NCI-H2227 treated with DMSO at 0.1 percent for 48 hours (cell line): ENCODE measurements around the gene THSD7B.
"Not testable (repeated sequence)": the region's sequence is repeated elsewhere in the genome, so short reads cannot be mapped to it uniquely, and the experiment has no call there.

Experiments
- DNase-seq: peaks from one replicate; lab custom pipeline; 2025; lab: John Stamatoyannopoulos, UW

Gene THSD7B

DNA sequence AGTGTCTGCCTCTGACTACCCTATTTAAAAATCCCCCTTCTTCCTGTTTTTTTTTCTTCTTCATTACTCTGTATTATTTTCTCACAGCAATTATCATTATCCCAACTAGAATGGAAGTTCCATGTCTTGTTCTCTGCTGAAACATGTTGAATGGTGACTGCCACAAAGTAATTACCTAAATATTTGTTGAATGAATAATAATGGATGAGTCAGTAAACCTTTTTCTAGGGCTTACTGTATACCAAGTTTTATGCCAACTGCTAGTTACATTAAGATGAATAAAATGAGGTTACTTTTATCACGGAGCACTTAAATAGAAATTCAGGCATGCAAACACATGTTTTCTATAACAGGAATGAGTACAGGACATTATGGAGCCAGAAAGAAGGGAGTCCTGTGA, 490.6 kb downstream of the THSD7B start:
- no peak for DNase-seq

DNA sequence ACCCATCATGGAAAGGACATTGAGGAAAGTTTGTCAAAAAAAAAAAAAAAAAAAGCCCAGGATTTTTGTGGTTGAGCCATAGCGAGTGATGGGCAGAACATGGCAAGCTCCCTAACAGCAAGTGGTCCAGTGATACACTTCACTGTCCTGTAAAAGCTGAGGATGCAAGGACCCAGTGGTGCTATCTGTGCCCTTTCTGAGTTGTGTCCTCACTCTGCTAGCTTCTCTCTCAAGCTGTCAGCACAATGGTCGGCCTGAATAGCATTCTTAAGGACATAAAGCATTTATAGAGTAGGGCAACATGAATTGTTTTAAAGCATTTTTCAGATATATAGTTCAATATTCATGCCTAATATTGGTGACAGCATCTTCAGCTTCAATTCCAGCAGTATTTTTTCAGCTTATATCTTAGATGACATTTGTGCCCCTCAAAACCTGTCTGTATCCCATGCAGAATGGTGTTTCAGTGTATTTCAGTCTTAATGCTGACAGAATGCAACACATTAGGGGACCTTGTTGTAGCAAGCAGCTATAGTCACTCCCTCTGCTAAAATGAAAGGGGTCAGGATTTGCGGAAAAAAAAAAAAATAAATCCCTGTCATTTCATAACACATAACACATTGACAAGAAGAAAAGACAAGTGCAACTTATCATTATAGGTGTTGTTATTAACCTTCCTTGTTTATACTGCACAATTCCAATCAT, 496.7 kb downstream of the THSD7B start:
- no peak for DNase-seq

DNA sequence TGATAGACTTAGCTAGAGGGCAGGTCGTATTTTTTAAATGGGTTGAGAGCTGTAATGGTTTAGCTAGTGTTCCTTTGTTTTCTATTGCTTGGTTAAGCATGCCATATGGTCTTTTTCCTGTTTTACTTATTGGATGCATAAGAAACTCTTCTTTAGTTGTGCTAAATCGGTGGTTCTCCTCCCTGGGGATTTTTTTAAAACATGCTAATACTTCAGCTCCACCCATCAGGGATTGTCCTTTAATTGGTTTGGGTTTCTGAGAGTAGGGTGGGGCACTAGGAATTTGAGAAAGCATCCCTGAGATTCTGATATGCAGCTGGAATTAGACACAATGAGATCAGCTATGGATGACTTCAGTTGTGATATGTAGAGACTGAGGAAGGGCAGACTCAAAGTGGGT, 497.2 kb downstream of the THSD7B start:
- DNase-seq, result peak; percentile 66

DNA sequence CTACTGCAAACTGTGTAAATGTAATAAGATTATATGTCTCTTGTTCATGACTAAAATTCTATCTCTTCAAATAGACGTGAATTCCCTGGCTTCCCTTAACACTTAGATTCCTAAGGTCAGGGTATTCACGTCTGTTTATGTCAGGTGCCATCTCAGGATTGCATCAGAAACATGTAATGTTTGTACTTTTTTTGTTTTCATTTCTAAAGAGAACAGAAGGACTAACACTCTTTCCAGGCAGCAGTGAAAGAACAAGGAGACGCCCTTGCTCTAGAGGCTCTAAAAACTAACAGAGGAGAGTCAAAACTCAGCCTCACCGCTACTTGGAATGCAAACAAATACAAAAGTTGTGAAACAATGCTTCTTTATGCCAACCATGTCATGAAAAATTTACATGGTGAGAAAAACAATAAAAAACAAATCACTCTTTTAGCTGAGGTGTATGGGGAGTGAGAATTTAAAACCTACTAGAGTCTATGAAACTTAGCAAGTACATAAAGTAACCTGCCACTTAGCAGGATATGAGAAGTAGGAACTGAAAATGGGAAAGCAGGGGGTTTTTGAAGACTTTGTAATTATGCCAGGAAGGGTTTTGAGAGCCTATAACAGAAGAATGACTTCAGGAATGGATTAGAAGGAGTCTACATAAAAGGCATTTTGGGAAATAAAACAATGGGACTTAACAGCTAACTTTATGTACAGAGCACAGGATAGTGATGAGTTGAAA, 522.7 kb downstream of the THSD7B start:
- DNase-seq, result no peak

DNA sequence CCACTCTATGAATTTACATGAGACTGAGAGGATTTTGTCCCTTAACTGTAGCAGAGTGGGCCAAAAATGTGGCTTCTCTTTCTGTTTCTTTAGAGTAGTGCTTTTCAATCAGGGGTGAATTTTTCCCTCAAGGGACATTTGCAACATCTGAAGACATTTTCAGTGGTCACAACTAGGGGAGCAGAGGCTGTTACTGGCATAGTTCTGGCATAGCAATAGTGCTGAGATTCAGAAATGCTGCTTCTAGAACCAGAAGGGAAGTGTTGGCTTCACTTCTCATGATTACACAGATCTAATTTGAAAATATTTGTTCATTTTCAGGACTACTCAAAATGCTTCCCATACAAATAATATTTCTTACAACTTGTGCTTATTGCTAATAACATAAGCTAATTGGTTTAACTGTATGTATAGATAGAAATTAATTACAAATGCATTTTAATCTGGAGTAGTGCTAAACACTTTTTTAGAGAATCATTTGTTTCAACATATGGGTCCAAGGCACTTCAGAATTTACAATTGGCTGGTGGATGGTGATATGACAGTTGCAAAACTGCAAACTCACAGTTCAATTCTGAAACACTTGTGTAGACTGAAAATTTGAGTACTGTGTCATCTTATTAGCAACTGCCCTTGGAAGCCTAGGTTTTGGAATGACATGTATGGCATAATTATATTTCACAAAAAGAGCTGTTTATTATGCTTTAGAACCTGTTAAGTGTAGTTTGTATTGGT, 526.7 kb downstream of the THSD7B start:
- DNase-seq, result no peak

DNA sequence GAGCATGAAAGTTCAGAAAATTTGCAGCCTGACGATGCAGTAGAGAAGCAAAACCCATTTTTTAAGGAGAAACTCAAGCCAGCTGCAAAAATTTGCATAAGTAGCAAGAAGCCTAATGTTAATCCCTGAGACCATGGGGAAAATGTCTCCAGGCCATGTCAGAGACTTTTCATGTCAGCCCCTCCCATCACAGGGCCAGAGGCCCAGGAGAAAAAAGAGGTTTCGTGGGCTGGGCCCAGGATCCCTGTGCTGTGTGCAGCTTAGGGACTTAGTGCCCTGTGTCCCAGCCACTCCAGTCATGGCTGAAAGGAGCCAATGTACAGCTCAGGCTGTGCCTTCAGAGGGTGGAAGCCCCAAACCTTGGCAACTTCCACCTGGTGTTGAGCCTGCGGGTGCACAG, 533.0 kb downstream of the THSD7B start:
- no peak for DNase-seq

DNA sequence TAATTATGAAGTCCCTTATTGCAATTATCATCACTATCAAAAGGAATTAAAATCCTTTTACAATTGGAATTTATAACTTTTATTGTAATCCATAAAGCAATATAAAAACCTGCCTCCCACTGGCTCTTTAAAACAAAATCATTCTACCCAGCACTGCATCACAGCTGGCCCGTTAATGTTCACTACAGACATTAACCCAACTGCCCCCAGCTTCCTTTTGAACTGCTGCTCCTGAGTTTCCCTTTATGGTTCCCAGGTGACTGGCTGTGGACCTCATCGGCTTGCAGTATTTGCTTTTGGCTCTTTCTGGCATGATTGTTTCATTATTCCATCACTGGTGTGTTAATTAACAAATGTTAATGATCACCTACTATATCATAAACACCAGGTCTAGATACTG, 535.6 kb downstream of the THSD7B start:
- DNase-seq, result no peak

DNA sequence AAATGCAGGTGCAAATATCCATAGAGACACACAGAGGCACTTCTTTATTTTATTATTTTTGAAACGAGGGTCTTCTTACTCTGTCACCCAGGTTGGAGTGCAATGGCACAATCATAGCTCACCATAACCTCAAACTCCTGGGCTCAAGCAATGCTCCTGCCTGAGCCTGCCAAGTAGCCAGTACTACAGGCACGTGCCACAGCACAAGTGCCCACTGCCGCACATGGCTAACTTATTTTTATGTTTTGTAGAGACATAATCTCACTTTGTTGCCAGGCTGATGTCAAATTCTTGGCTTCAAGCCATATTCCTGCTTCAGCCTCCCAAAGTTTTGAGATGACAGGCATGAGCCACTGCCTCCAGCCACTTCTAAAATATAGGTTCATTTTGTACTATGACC, 537.6 kb downstream of the THSD7B start:
- DNase-seq, result no peak

DNA sequence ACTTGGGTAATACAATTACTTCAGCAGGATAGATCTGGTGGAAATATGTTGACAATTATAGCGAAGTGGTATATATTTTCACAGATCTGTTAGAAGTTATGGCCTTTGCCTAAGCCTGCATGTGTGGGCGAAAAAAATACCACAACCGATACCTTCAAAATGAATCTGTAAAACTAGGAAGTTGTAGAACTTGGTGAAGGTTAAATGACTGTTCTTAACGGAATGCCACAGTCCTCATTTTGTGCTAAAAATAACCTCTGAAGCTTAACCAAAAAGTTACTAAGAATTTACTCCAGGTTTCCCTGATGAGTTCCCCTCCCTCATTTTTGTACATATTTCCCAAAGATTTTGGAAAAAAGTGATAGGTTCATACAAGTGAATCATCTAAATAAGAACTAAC, 550.7 kb downstream of the THSD7B start:
- no peak for DNase-seq

DNA sequence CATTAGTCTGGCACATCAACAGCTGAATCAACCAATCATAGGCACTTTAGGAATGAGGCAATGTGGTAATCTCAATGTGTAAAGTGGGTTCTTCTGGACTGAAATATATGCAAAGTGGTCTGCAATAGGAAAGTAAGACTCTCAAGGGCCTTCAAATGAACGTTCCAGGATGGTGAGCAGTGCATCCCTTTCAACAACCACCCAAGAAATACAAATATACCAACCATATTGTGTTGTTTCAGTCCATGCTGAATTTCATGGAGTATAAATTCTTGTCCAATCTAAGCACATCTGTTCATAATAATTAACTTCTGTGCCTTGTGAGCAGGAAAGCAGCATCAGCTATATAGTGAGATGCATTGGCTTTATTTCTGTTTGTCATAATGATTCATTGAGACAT, 556.2 kb downstream of the THSD7B start:
- no peak for DNase-seq

DNA sequence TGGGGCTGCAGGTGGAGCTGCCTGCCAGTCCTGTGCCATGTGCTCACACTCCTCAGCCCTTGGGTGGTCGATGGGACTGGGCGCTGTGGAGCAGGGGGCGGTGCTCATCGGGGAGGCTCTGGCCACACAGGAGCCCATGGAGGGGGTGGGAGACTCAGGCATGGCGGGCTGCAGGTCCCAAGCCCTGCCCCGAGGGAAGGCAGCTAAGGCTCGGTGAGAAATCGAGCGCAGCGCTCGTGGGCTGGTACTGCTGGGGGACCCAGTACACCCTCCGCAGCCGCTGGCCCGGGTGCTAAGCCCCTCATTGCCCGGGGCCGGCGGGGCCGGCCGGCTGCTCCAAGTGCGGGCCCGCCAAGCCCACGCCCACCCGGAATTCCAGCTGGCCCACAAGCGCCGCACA, 566.2 kb downstream of the THSD7B start:
- not testable (repeated sequence) for DNase-seq

DNA sequence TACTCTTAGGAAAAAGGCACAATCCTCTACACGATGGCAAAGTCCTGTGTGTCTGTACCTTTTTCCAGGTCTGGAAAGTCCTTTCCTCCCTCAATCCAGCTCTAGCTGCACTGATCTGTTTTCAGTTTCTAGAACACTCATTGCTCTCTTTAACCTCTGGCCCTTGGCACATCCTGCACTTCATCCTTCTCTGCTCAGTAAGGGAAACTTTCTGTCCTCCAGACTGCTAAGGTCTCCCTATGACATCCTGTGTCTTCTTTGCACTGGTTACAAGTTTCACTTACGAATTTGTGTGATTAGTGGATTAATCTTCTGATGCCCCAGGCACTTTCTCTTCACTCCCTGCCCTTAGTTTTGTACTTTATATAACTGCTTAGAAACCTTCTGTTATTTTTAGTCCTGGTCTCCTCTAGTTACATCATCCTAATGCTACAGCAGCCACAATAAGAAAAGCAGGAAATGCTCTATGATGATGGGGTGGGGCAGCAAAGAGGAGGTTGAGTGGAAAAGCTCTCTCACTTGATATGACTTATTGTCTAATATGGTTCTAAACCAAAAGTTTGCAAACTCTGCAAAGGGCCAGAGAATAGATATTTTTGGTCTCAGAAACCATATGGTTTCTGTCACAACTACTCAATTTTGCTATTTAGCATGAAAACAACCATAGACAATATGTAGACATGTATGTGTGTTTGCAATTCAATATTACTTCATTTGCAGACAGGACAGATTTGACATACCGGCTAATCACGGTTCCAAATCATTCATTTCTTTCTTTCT, 568.2 kb downstream of the THSD7B start:
- DNase-seq, result no peak

DNA sequence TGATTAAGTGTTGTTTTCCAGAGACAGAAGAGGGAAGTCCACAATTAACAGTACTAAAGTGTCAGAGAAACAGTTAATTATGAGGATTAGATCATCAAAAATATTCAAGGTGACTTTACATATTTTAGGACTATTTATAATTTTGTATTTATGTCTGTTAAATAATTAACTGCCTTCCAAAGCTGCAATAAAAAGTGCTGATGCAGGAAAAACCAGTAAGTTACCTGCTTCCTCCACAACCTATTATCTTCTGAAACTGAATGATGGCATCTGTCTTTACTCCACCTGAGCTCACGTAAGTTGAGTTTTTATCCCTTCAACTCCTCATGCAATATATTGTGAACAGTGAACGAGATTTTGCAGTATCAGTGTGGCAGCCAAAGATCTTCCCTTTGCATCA, 570.7 kb downstream of the THSD7B start:
- DNase-seq, result no peak

DNA sequence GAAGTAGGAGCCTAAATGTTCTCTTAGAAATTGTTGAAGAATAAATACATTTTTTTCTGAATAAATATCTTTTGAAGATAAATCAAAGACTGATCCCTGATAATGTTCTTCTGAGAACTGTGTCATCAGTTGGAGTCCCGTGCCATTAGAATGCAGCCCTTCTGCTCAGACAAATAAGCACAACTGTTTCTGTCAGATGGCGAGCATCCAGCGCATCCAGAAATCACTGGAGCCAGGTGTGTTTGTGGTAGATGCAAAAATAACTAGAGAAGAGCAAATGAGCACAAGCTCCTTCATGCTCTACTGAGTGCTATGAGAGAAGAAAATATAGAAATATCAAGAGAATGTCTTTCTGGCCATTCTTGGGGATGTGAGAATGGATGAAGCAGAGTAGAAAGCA, 573.7 kb downstream of the THSD7B start:
- DNase-seq, result no peak

DNA sequence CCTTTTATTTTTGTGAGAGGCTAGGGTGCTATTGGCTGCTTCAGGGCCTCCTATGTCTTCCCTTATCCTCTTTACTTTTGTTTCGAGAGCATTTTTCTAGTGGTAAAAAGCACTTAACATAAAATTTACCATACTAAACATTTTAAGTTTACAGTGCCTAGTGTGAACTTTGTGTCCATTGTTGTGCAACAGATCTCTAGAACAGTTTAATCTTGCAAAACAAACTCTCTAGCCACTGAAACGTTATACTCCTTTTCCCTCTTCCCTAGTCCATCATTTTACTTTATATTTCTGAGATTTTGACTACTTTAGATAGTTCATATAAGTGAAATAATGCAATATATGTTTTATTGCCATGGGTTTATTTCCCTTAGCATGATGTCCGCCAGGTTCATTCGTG, 580.6 kb downstream of the THSD7B start:
- no peak for DNase-seq

DNA sequence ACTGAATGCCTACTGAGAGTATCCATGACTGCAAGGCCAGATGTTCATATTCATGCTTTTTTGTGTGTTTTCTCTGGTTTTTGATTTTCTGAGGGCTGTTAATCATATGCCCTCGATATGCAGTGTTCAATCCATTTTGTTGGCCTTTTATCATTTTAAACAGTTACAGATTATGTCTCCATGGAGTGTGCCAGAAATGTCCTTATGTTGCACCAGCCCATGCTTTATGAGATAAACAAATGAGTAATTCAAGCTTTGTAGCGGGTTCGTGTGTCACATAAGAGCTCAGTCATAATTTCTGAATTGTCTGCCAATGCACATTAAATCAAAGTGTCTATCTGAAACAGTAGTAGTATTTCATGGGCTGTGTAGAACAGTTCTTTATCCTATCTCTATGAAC, 583.0 kb downstream of the THSD7B start:
- no peak for DNase-seq

DNA sequence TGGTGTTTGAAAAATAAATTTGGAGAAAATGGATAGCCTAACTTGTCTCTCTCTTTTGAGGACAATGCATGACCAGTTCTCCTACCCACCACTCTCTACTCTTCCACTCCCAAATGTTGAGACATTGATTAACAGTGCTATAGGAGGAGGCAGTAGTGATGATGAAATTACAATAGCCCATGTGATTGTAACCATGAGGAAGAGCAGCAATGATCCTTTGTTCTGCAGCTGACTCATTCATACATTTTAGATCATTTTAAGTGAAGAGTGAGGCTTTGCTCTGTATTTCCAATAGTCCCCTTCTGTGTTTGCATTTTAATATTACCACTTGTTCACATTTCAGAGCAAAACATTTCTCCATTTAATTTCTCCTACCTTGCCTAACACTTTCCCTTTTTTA, 592.3 kb downstream of the THSD7B start:
- no peak for DNase-seq

DNA sequence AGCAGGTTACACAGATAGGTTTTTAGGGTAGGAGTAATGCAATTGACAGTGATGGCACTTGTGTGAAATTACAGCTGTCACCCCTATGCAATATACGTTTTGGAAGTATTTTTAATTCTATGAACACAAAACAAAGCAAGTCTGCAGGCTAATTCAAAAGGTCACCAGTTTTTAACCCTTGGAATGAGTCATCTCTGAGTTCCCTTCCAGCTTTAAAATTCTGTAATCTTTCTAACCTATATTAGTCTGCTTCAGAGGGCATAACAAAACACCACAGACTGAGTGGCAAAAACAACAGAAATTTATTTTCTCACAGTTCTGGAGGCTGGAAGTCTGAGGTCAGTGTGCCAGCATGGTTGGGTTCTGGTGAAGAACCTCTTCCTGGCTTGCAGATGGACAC, 602.0 kb downstream of the THSD7B start:
- no peak for DNase-seq

DNA sequence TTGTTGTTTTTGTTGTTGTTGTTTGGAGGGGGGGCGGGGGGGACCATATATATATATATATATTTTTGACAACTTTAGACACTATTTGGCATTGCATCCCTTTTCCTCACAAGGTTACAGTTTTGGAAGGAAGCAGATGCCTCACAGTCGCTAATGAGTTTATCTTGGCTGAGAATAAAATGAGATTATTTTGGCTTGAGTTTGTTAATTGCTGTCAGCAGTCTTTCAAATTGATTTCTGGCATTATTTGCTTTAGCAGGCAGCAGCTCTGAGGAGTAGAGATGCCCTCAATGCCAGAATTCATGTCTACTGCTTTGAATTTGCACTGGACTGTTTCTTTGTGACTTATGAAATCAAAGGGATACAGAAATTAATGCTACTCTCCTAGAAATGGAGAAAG, 603.8 kb downstream of the THSD7B start:
- no peak for DNase-seq

DNA sequence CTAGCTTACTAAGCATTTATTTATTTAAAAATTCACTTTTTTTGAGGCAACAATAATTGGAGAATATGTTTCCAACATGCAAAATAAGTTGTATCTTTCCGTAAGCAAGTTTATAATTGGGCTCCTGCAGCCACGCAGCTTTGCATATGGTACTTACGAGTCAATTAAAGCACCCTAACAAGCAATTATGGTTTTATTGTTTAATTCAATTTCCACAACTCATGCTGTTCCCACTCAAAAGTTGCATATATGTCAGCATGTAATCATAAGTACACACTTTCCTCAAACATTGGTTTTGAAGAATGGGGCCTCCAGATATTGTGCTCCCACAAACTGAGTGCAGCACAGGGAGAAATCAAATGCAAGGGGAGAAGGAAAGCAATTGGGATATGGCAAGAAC, 613.8 kb downstream of the THSD7B start:
- no peak for DNase-seq

DNA sequence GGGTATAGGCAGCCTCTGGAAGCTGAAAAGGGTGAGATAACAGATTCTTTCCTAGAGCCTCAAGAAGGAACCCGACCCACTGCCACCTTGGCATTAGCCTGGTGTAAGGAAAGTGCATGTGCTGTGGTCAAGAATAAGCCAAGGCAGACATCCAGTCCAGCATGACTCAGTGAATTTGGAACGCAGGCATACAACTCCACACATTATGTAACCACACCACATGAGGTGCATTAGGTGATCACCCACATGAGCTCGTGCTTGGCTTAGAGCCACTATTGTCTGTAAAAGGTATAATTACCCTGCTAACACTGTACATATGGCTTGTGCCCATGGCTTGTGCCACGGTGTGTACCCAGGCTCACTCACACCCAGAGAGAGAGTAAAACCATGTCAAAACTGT, 615.3 kb downstream of the THSD7B start:
- no peak for DNase-seq

DNA sequence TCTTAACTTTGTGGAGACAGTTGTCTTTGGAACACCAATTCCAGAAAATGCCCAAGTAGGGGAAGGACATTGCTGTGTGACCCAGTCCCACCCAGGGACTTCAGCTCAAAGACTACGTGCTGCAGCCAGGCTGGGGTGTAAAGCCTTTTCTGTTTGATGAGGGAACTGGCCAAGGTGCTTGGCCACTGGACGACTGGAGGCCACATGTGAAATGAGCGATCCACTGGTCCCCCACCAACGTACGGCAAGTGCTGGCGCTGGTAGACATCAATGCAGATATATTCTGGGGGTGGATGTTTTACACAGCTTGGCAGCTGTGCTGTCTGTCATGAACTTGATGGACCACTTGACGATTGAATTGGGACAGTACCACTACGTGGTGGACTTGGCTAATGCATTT, 616.4 kb downstream of the THSD7B start:
- no peak for DNase-seq

DNA sequence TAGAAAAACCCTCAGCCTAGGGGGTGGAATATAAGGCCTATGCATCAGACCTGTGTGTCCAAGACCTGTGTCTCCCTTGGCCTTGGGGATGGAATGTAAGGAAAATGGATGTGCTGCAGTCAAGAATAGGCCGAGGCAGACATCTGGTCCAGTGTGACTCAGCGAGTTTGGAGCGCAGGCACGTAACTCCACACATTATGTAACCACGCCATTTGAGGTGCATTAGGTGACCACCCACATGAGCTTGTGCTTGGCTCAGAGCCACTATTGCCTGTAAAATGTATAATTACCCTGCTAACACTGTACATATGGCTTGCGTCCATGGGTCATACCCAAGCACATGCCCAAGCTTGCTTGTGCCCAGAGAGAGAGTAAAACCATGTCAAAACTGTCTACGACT, 618.0 kb downstream of the THSD7B start:
- no peak for DNase-seq
